PC-9 (cell line): Measurements from ENCODE around the gene GPR135. TPM values are rescaled to one million over a fixed set of nuclear protein-coding genes. Genes with fewer than 3 reads are reported as not detected.

Experiments used
- BruUV-seq: library from RNA; stranded (reverse); fragments of 400-500 nt; replicated peaks from 2 replicates; lab custom pipeline; 2021; lab: Mats Ljungman, UMichigan
- CTCF ChIA-PET: fragments of 300-600 bp; sonication (Branson Sonifier 250); formaldehyde crosslinking; loops from one replicate; lab custom pipeline; 2022; ENCODE audit warnings: antibody characterized with exemption; lab: Charles Lee
- POLR2A ChIA-PET: fragments of 300-600 bp; sonication (Branson Sonifier 250); formaldehyde crosslinking; loops from one replicate; lab custom pipeline; 2022; ENCODE audit warnings: antibody characterized with exemption; ENCODE audit not compliant: unreplicated experiment; lab: Charles Lee
- DNase-seq, 2 experiments: peaks; one replicate each; pipeline versions ENCODE4 v3.0.0 to v3.0.0-alpha.2; 2015 to 2022; ENCODE audit warnings: mixed read lengths in 1 of 2
- H2AFZ ChIP-seq: fragments of 200-600 bp; sonication (generic); 2 replicates; pipeline ENCODE4 v1.8.1; 2017; ENCODE audit warnings: antibody characterized with exemption
- H3F3A ChIP-seq: fragments of 200-600 bp; sonication (generic); 2 replicates; pipeline ENCODE4 v1.8.1; 2017; ENCODE audit warnings: antibody characterized with exemption, mild to moderate bottlenecking, low read depth; ENCODE audit not compliant: insufficient read depth
- H3K27ac ChIP-seq: fragments of 200-600 bp; sonication (generic); 2 replicates; pipeline ENCODE4 v1.6.1; 2016; ENCODE audit warnings: mixed run types
- H3K27me3 ChIP-seq: fragments of 200-600 bp; sonication (generic); 2 replicates; pipeline ENCODE4 v1.6.1; 2016; ENCODE audit warnings: low read depth, mixed run types; ENCODE audit not compliant: insufficient read depth
- H3K36me3 ChIP-seq: fragments of 200-600 bp; sonication (generic); 2 replicates; pipeline ENCODE4 v1.6.1; 2016; ENCODE audit warnings: low read depth, mixed run types
- H3K4me1 ChIP-seq: fragments of 200-600 bp; sonication (generic); replicated peaks from 2 replicates; pipeline ENCODE4 v1.6.1; 2016; ENCODE audit warnings: mixed run types; ENCODE audit not compliant: insufficient read depth
- H3K4me2 ChIP-seq: fragments of 200-600 bp; sonication (generic); 2 replicates; pipeline ENCODE4 v1.6.1; 2017; ENCODE audit warnings: mixed run types
- H3K4me3 ChIP-seq: fragments of 200-600 bp; sonication (generic); 2 replicates; pipeline ENCODE4 v1.6.1; 2016; ENCODE audit warnings: mixed run types
- H3K79me2 ChIP-seq: fragments of 200-600 bp; sonication (generic); 2 replicates; pipeline ENCODE4 v1.6.1; 2017; ENCODE audit warnings: low read depth, mixed run types
- H3K9me2 ChIP-seq: fragments of 200-600 bp; sonication (generic); 2 replicates; pipeline ENCODE4 v1.8.1; 2017; ENCODE audit warnings: mild to moderate bottlenecking; ENCODE audit not compliant: insufficient read depth
- H3K9me3 ChIP-seq: fragments of 200-600 bp; sonication (generic); 2 replicates; pipeline ENCODE4 v1.8.1; 2016; ENCODE audit warnings: low read depth; ENCODE audit not compliant: insufficient read depth
- H4K20me1 ChIP-seq: fragments of 200-600 bp; sonication (generic); 2 replicates; pipeline ENCODE4 v1.8.1; 2017; ENCODE audit not compliant: insufficient read depth
- CTCF ChIP-seq: fragments of 200-600 bp; sonication (generic); conservative IDR thresholded peaks from 2 replicates; pipeline ENCODE4 v1.6.1; 2017; ENCODE audit warnings: mixed run types, antibody characterized with exemption, mild to moderate bottlenecking, moderate library complexity
- EZH2 ChIP-seq: fragments of 200-600 bp; sonication (generic); IDR thresholded peaks from 2 replicates; pipeline ENCODE4 v1.8.0; 2017; ENCODE audit warnings: antibody characterized with exemption, low read depth
- intact Hi-C: fragments of 100-400 bp; cut with micrococcal nuclease; formaldehyde crosslinking; loops from one replicate; pipeline ENCODE4 v1.10.0; 2022; ENCODE audit not compliant: unreplicated experiment
- total RNA-seq: library from RNA; stranded (reverse); gene quantifications from 2 replicates; pipeline ENCODE4 v1.2.3, GENCODE V29; 2021

Gene GPR135
- total RNA-seq, 1 experiment from 2014 or later: 15.2 TPM

- ChIA-PET POLR2A (no interaction called here), CTCF (no interaction called here)
- no peaks in the 10 kb centered on the region for H3K27me3 ChIP-seq
- no peaks in the 10 kb centered on the region for H4K20me1 ChIP-seq
- H3K4me3 ChIP-seq: no peak overlapping the region
- no TSS peak for BruUV-seq
- no peaks in the 10 kb centered on the region for H3F3A ChIP-seq
- H3K36me3 ChIP-seq: no peaks in the 10 kb centered on the region
- H2AFZ ChIP-seq: no peak overlapping the region
- no peak for TF ChIP-seq CTCF
- no peak for TF ChIP-seq EZH2
- no peak overlapping the region for H3K4me2 ChIP-seq
- intact Hi-C loops: no loop called here
- no peaks in the 10 kb centered on the region for H3K79me2 ChIP-seq
- H3K4me1 ChIP-seq: no peaks in the 10 kb centered on the region
- H3K9me2 ChIP-seq: no peaks in the 10 kb centered on the region
- H3K27ac ChIP-seq: no peak overlapping the region
- no peak for DNase-seq
- H3K9me3 ChIP-seq: no peaks in the 10 kb centered on the region
Measured at GRCh38 chr14:59415836-59416602, 49.2 kb downstream of the GPR135 start.

Other genes with a start within 250 kb of the GPR135 start
- gene L3HYPDH, start 19.0 kb upstream of the GPR135 start, total RNA-seq: 96.3 and 121 TPM in 2 replicates
- 54.6 and 60.1 TPM in 2 replicates for gene JKAMP, start 19.1 kb upstream of the GPR135 start, total RNA-seq
- gene CCDC175, start 111.4 kb upstream of the GPR135 start, total RNA-seq: not detected in 2 replicates